GM19468 (cell line): ENCODE data around the gene HOMER1.

Experiments
- ATAC-seq: cut with Tn5 transposase; IDR thresholded peaks from one replicate; pipeline ENCODE4 v1.9.1; 2021; ENCODE audit warnings: mild to moderate bottlenecking, moderate library complexity, moderate number of reproducible peaks; ENCODE audit not compliant: unreplicated experiment; ENCODE audit errors: extremely low read depth

HOMER1 gene

GRCh38 chr5:79491690-79492317 lies 22.1 kb downstream of the HOMER1 start:
- no peak for ATAC-seq

- no peak for ATAC-seq
These were observed 23.5 kb downstream of the HOMER1 start for GRCh38 chr5:79490323-79490936.

- ATAC-seq: no peak
These were observed 24.2 kb downstream of the HOMER1 start for GRCh38 chr5:79489773-79490172.

GRCh38 chr5:79488775-79489174 lies 25.2 kb downstream of the HOMER1 start:
- no peak for ATAC-seq

GRCh38 chr5:79488058-79488457 lies 25.9 kb downstream of the HOMER1 start:
- no peak for ATAC-seq

- ATAC-seq: no peak
These were observed 26.7 kb downstream of the HOMER1 start for GRCh38 chr5:79487251-79487650.

- no peak for ATAC-seq
These were observed 27.8 kb downstream of the HOMER1 start for GRCh38 chr5:79486116-79486515.

- no peak for ATAC-seq
These were observed 29.2 kb downstream of the HOMER1 start for GRCh38 chr5:79484731-79485130.

GRCh38 chr5:79481574-79481973 lies 32.4 kb downstream of the HOMER1 start:
- no peak for ATAC-seq

- no peak for ATAC-seq
These were observed 32.9 kb downstream of the HOMER1 start for GRCh38 chr5:79480991-79481390.

- no peak for ATAC-seq
These were observed 38.8 kb downstream of the HOMER1 start for GRCh38 chr5:79475152-79475466.

GRCh38 chr5:79474367-79475151 lies 39.4 kb downstream of the HOMER1 start:
- no peak for ATAC-seq

- ATAC-seq: no peak
These were observed 42.4 kb downstream of the HOMER1 start for GRCh38 chr5:79471556-79471955.

- ATAC-seq: no peak
These were observed 49.1 kb downstream of the HOMER1 start for GRCh38 chr5:79464695-79465332.

GRCh38 chr5:79464278-79464677 lies 49.7 kb downstream of the HOMER1 start:
- ATAC-seq: no peak

- ATAC-seq: no peak
These were observed 54.3 kb downstream of the HOMER1 start for GRCh38 chr5:79459626-79460025.

- no peak for ATAC-seq
These were observed 56.9 kb downstream of the HOMER1 start for GRCh38 chr5:79456890-79457583.

GRCh38 chr5:79456400-79456799 lies 57.5 kb downstream of the HOMER1 start:
- ATAC-seq: no peak

- no peak for ATAC-seq
These were observed 59.9 kb downstream of the HOMER1 start for GRCh38 chr5:79454043-79454442.

- ATAC-seq: no peak
These were observed 65.6 kb downstream of the HOMER1 start for GRCh38 chr5:79448336-79448735.

- no peak for ATAC-seq
These were observed 77.1 kb downstream of the HOMER1 start for GRCh38 chr5:79436821-79437220.
